ENCODE results near the gene KRT5.

GRCh38 chr12:52543985-52544883, 24.0 kb upstream of the KRT5 start:
- no peak for TF ChIP-seq TCF12 (IDR thresholded peaks at IDR 0.05; ENCODE audit: low read depth)
- TF ChIP-seq RAD21 (IDR thresholded peaks at IDR 0.05; ENCODE audit: low read depth), result no peak

All from Ishikawa (cell line).